Caco-2 (cell line): ENCODE results near the gene IL12RB2. TPM values are rescaled to one million over a fixed set of nuclear protein-coding genes. Genes with fewer than 3 reads are reported as not detected.

Source experiments
- BruUV-seq: library from RNA; stranded (reverse); fragments of 400-500 nt; replicated peaks from 2 replicates; lab custom pipeline; 2021; lab: Mats Ljungman, UMichigan
- CTCF ChIA-PET: fragments of 300-600 bp; sonication (Branson Sonifier 250); formaldehyde crosslinking; loops from one replicate; lab custom pipeline; 2022; ENCODE audit warnings: antibody characterized with exemption; lab: Charles Lee
- POLR2A ChIA-PET: fragments of 300-600 bp; sonication (Branson Sonifier 250); formaldehyde crosslinking; loops from one replicate; lab custom pipeline; 2022; ENCODE audit warnings: antibody characterized with exemption; lab: Charles Lee
- DNase-seq, 2 experiments: peaks; one replicate each; pipeline versions ENCODE4 v3.0.0 to v3.0.0-alpha.2; 2020 to 2022
- H3K27me3 ChIP-seq: replicated peaks from 2 replicates; pipeline ENCODE4 v1.6.0; 2011; ENCODE audit warnings: low read length; ENCODE audit not compliant: control insufficient read depth, insufficient read depth
- H3K36me3 ChIP-seq: 2 replicates; pipeline ENCODE4 v1.5.1; 2011; ENCODE audit warnings: low read length; ENCODE audit not compliant: control insufficient read depth, insufficient read depth
- H3K4me1 ChIP-seq: fragments of 250-450 bp; sonication (Bioruptor Pico); 2 replicates; pipeline ENCODE4 v1.5.1; 2020; ENCODE audit warnings: mild to moderate bottlenecking
- H3K4me3 ChIP-seq: 2 replicates; pipeline ENCODE4 v1.5.1; 2011; ENCODE audit warnings: low read depth, mild to moderate bottlenecking, control low read depth, low read length
- H3K9me3 ChIP-seq: fragments of 250-450 bp; sonication (Bioruptor Pico); 2 replicates; pipeline ENCODE4 v1.5.1; 2020; ENCODE audit warnings: mild to moderate bottlenecking, moderate library complexity
- H3K27ac Mint-ChIP-seq: one replicate; pipeline ENCODE4 v1.8.0; 2022; ENCODE audit warnings: mixed read lengths; ENCODE audit not compliant: unreplicated experiment
- H3K27me3 Mint-ChIP-seq: one replicate; pipeline ENCODE4 v1.8.0; 2022; ENCODE audit warnings: mixed read lengths; ENCODE audit not compliant: insufficient read depth, unreplicated experiment
- H3K36me3 Mint-ChIP-seq: one replicate; pipeline ENCODE4 v1.8.0; 2022; ENCODE audit warnings: mild to moderate bottlenecking, mixed read lengths; ENCODE audit not compliant: insufficient read depth, unreplicated experiment
- H3K4me1 Mint-ChIP-seq: one replicate; pipeline ENCODE4 v1.8.0; 2022; ENCODE audit warnings: low read depth, mixed read lengths; ENCODE audit not compliant: unreplicated experiment
- H3K4me3 Mint-ChIP-seq: one replicate; pipeline ENCODE4 v1.8.0; 2022; ENCODE audit warnings: mild to moderate bottlenecking, moderate library complexity, mixed read lengths; ENCODE audit not compliant: unreplicated experiment
- H3K9me3 Mint-ChIP-seq: one replicate; pipeline ENCODE4 v1.8.0; 2022; ENCODE audit warnings: mixed read lengths; ENCODE audit not compliant: unreplicated experiment
- CTCF ChIP-seq, 2 experiments: fragments of 200-600 bp in 1 of 2; IDR thresholded peaks; 1 replicate in 1 of 2; 2 replicates in 1 of 2; pipeline versions ENCODE4 v1.5.1 to v1.8.0; 2011 to 2022; ENCODE audit warnings: antibody characterized with exemption in 1 of 2, control low read depth in 1 of 2, inconsistent platforms in 1 of 2, low read depth in 1 of 2, low read length in 1 of 2, mild to moderate bottlenecking in 1 of 2, moderate library complexity in 1 of 2; ENCODE audit not compliant: insufficient read depth in 1 of 2, severe bottlenecking in 1 of 2, unreplicated experiment in 1 of 2
- intact Hi-C: fragments of 100-400 bp; cut with micrococcal nuclease; formaldehyde crosslinking; loops from one replicate; pipeline ENCODE4 v1.10.0; 2022; ENCODE audit not compliant: unreplicated experiment
- total RNA-seq: library from RNA; stranded (reverse); gene quantifications from 2 replicates; pipeline ENCODE4 v1.2.3, GENCODE V29; 2022

IL12RB2 gene
- total RNA-seq, 1 experiment from 2014 or later, result 0.54 TPM

GRCh38 chr1:67262735-67263134 lies 44.9 kb upstream of the IL12RB2 start:
- POLR2A ChIA-PET, result no interaction called here
- no peak overlapping the region for H3K27ac Mint-ChIP-seq
- DNase-seq, result no peak
- no TSS peak for BruUV-seq
- intact Hi-C loops, result no loop called here
- H3K4me3 ChIP-seq, result no peak overlapping the region
- no peaks in the 10 kb centered on the region; the same call in 1 of the 2 replicates for H3K4me1 ChIP-seq
- no peaks in the 10 kb centered on the region for H3K4me1 Mint-ChIP-seq
- no peaks in the 10 kb centered on the region for H3K9me3 Mint-ChIP-seq
- H3K36me3 ChIP-seq, result no peaks in the 10 kb centered on the region
- TF ChIP-seq CTCF (IDR thresholded peaks at IDR 0.05; ENCODE audit: insufficient read depth in 1 of 2, low read depth in 1 of 2, low read length in 1 of 2, severe bottlenecking in 1 of 2, unreplicated experiment in 1 of 2), result no peak
- CTCF ChIA-PET, result no interaction called here
- H3K36me3 Mint-ChIP-seq, result no peaks in the 10 kb centered on the region
- H3K27me3 ChIP-seq, result no peaks in the 10 kb centered on the region
- no peaks in the 10 kb centered on the region for H3K27me3 Mint-ChIP-seq
- H3K4me3 Mint-ChIP-seq, result no peak overlapping the region
- H3K9me3 ChIP-seq, result no peaks in the 10 kb centered on the region

- H3K27me3 Mint-ChIP-seq, result no peaks in the 10 kb centered on the region
- H3K27ac Mint-ChIP-seq, result no peak overlapping the region
- no peaks in the 10 kb centered on the region; the same call in 1 of the 2 replicates for H3K4me1 ChIP-seq
- H3K36me3 ChIP-seq, result no peaks in the 10 kb centered on the region
- H3K36me3 Mint-ChIP-seq, result no peaks in the 10 kb centered on the region
- no peaks in the 10 kb centered on the region for H3K9me3 ChIP-seq
- no peak for DNase-seq
- no peaks in the 10 kb centered on the region for H3K27me3 ChIP-seq
- H3K4me3 ChIP-seq, result no peak overlapping the region
- no peak for TF ChIP-seq CTCF (IDR thresholded peaks at IDR 0.05; ENCODE audit: insufficient read depth in 1 of 2, low read depth in 1 of 2, low read length in 1 of 2, severe bottlenecking in 1 of 2, unreplicated experiment in 1 of 2)
- no TSS peak for BruUV-seq
- H3K9me3 Mint-ChIP-seq, result no peaks in the 10 kb centered on the region
- intact Hi-C loops, result no loop called here
- no peaks in the 10 kb centered on the region for H3K4me1 Mint-ChIP-seq
- H3K4me3 Mint-ChIP-seq, result no peak overlapping the region
- POLR2A ChIA-PET, result no interaction called here
- CTCF ChIA-PET, result no interaction called here
Observed at GRCh38 chr1:67264152-67264551, 43.5 kb upstream of the IL12RB2 start.

- H3K36me3 Mint-ChIP-seq, result no peaks in the 10 kb centered on the region
- no peak overlapping the region for H3K27ac Mint-ChIP-seq
- H3K27me3 Mint-ChIP-seq, result no peaks in the 10 kb centered on the region
- CTCF ChIA-PET, result no interaction called here
- POLR2A ChIA-PET, result no interaction called here
- no peak for DNase-seq
- Histone ChIP-seq H3K36me3 (no peaks in the 10 kb centered on the region), H3K9me3 (no peaks in the 10 kb centered on the region), H3K4me3 (no peak overlapping the region), H3K4me1 (no peaks in the 10 kb centered on the region; the same call in 1 of the 2 replicates), H3K27me3 (no peaks in the 10 kb centered on the region)
- TF ChIP-seq CTCF (IDR thresholded peaks at IDR 0.05; ENCODE audit: insufficient read depth in 1 of 2, low read depth in 1 of 2, low read length in 1 of 2, severe bottlenecking in 1 of 2, unreplicated experiment in 1 of 2), result no peak
- H3K9me3 Mint-ChIP-seq, result no peaks in the 10 kb centered on the region
- H3K4me3 Mint-ChIP-seq, result no peak overlapping the region
- BruUV-seq, result no TSS peak
- intact Hi-C loops, result no loop called here
- H3K4me1 Mint-ChIP-seq, result no peaks in the 10 kb centered on the region
Observed at GRCh38 chr1:67264899-67265298, 42.8 kb upstream of the IL12RB2 start.
